ENCODE measurements around the gene FAT1. TPM values are rescaled to one million over a fixed set of nuclear protein-coding genes. Genes with fewer than 3 reads are reported as not detected.

The FAT1 gene
- polyA plus RNA-seq, 1 donor from 2014 or later: 19.8 TPM

- Histone ChIP-seq H3K9me3 (ENCODE audit: low read length) (no peaks in the 10 kb centered on the region), H3K4me2 (ENCODE audit: low read length) (no peak overlapping the region), H3K9me2 (ENCODE audit: insufficient read depth, low read length) (no peaks in the 10 kb centered on the region), H3K27ac (ENCODE audit: low read length) (no peak overlapping the region), H3K79me2 (replicated peaks; ENCODE audit: insufficient read depth, low read length) (no peaks in the 10 kb centered on the region), H3F3A (ENCODE audit: insufficient read depth, low read length, poor library complexity, severe bottlenecking) (no peaks in the 10 kb centered on the region), H2AFZ (ENCODE audit: low read depth, low read length) (no peak overlapping the region), H3K36me3 (ENCODE audit: insufficient read depth, low read length) (no peaks in the 10 kb centered on the region), H3K4me3 (ENCODE audit: low read length) (no peak overlapping the region), H3K27me3 (ENCODE audit: insufficient read depth, low read depth, low read length) (no peaks in the 10 kb centered on the region), H4K20me1 (ENCODE audit: insufficient read depth) (no peaks in the 10 kb centered on the region), H3K9ac (ENCODE audit: low read length) (no peak overlapping the region)
- no peak for TF ChIP-seq TAF1 (IDR thresholded peaks at IDR 0.05; ENCODE audit: low read depth)
- TF ChIP-seq POLR2AphosphoS5 (IDR thresholded peaks at IDR 0.05): no peak
- TF ChIP-seq MXI1 (conservative IDR thresholded peaks at IDR 0.05; ENCODE audit: poor library complexity, severe bottlenecking): no peak
- no peak for TF ChIP-seq CTCF (IDR thresholded peaks at IDR 0.05; ENCODE audit: poor library complexity, severe bottlenecking)
- no peak for TF ChIP-seq SMC3 (conservative IDR thresholded peaks at IDR 0.05; ENCODE audit: poor library complexity)
- no peak for TF ChIP-seq REST (IDR thresholded peaks at IDR 0.05; ENCODE audit: borderline replicate concordance)
- TF ChIP-seq EZH2 (IDR thresholded peaks at IDR 0.05; ENCODE audit: borderline replicate concordance, insufficient read depth, low read length, poor library complexity, severe bottlenecking): no peak
- TF ChIP-seq EP300 (conservative IDR thresholded peaks at IDR 0.05; ENCODE audit: poor library complexity, severe bottlenecking): no peak
- TF ChIP-seq RAD21 (conservative IDR thresholded peaks at IDR 0.05): no peak
Observed at GRCh38 chr4:186759990-186760389, 36.3 kb upstream of the FAT1 start.

GRCh38 chr4:186758929-186759682 is 35.5 kb upstream of the FAT1 start:
- Histone ChIP-seq H3K9me3 (ENCODE audit: low read length) (no peaks in the 10 kb centered on the region), H3K9me2 (ENCODE audit: insufficient read depth, low read length) (no peaks in the 10 kb centered on the region), H3F3A (ENCODE audit: insufficient read depth, low read length, poor library complexity, severe bottlenecking) (no peaks in the 10 kb centered on the region), H4K20me1 (ENCODE audit: insufficient read depth) (no peaks in the 10 kb centered on the region), H3K36me3 (ENCODE audit: insufficient read depth, low read length) (no peaks in the 10 kb centered on the region), H2AFZ (ENCODE audit: low read depth, low read length) (no peak overlapping the region), H3K4me3 (ENCODE audit: low read length) (no peak overlapping the region), H3K9ac (ENCODE audit: low read length) (no peak overlapping the region), H3K79me2 (replicated peaks; ENCODE audit: insufficient read depth, low read length) (no peaks in the 10 kb centered on the region), H3K27me3 (ENCODE audit: insufficient read depth, low read depth, low read length) (no peaks in the 10 kb centered on the region), H3K27ac (ENCODE audit: low read length) (no peak overlapping the region), H3K4me2 (ENCODE audit: low read length) (no peak overlapping the region)
- TF ChIP-seq POLR2AphosphoS5 (IDR thresholded peaks at IDR 0.05) (no peak), TAF1 (IDR thresholded peaks at IDR 0.05; ENCODE audit: low read depth) (no peak), MXI1 (conservative IDR thresholded peaks at IDR 0.05; ENCODE audit: poor library complexity, severe bottlenecking) (no peak)

Measured in neural cell (in vitro differentiated cells).